ENCODE results near the gene SAMD1.

SAMD1 gene

GRCh38 chr19:14088634-14089411 lies 1.7 kb downstream of the SAMD1 start:
- DNase-seq, result no peak

- no peak for DNase-seq
Measured at GRCh38 chr19:14086098-14086497, 4.5 kb downstream of the SAMD1 start.

DNA sequence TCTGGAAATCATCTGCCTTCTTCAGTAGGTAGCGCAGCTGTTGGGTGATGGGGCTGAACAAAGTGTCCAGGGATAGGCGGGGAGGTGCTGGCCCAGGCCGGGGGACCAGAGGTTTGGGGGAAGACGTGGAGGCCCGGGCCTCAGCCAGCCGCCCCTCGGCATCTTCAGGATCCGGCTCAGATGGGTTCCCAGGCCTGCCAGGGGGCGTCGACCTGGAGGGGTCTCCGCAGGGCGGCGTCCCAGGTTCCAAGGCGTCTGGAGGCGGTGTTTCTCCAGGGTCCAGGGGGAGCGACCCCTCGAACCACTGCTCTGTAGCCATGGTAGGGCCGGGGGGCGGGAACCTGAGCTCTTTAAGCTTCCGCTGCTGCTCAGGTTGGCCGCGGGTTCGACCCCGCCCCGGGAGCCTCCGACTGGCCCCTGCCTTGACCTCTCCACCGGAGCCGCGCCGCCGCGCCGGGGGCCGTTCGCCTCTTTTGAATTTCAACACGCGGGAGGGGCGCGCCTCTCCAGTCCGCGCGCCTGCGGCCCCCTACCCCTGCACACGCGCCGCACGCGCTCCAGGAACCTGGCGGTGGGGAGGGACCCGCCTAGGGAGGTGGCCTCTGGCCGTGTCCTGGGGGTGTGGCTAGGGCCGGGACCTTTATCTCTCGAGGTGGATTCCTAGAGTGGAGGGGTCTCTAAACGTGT lies 5.1 kb downstream of the SAMD1 start, which contains the start of gene C19orf67:
TSS of gene C19orf67 (minus strand) at position 475 of the 687 bp plus-strand sequence. CDS start at position 319, 156 bp downstream.
- no peak for DNase-seq

DNA sequence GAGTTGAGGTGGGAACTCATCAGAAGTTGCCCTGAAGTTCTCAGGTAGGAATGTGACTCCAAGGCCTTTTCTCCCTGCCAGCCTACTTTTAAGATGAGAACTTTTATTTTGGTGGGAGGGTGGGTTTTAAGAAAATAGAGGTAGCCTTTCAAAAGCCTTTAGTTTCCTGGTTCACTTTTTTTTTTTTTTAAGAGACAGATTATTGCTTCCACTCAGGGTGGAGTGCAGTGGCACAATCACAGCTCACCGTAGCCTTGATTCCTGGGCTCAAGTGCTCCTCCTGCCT lies 7.9 kb downstream of the SAMD1 start:
- DNase-seq, result no peak

DNA sequence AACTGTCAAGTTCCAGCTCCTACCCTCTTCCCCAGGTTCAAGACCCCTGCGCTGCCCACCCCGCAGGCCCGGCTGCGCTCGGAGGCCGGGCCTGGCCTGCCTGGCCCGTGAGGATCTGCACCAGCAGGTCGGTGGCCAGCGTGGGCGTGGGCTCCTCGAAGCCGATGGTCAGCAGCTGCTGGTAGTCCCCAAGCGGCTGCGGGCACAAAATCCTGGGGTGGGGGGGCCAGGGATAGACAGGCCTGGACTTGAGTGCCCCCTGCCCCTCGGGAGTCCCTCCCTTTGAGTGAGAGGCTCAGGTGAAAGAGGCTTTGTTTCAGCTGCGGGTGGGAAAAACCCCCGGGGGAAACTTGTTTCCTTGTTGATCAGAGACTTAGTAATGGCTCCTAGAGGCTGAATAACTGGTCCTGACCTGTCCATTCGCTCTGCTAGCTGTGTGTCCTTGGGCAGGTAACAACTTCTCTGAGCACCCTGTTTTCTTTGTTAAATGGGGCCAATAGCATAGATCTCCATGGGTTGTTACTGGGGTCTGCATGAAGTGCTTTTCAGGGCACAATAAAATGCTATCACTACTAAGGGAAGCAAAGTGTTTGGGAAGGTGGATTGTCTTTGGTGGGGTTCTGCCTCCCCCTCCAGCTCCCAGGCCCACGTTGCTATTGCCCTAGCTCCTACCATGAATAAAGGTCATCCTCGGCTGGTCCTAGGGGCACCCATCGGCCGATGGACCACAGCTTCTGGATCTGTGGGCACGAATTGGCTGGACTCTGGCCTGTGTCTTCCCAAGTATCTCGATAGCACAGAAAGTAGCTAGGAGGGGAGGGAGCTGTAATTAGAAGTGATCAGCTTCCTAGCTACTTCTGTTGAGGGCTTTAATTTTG lies 8.5 kb downstream of the SAMD1 start:
- no peak for DNase-seq

GRCh38 chr19:14080887-14081796 lies 9.4 kb downstream of the SAMD1 start:
- peak; percentile 96 for DNase-seq

DNA sequence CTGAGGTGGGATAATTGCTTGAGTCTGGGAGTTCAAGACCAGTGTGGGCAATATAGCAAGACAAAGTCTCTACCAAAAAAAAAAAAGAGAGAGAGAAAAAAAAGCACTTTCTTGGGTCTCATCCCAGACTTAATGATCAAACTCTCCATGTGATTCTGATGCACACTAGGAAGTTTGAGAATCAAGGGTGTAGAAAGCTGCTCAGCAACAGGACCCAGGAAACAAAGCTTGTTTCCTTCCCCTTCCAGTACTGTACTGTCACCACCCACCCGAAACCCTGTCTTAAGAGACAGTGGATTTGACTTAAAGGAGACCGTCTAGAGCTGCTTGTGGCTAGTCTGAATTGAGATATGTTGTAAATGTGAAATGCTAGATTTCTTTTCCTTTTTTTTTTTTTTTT lies 12.1 kb downstream of the SAMD1 start:
- DNase-seq, result no peak

DNA sequence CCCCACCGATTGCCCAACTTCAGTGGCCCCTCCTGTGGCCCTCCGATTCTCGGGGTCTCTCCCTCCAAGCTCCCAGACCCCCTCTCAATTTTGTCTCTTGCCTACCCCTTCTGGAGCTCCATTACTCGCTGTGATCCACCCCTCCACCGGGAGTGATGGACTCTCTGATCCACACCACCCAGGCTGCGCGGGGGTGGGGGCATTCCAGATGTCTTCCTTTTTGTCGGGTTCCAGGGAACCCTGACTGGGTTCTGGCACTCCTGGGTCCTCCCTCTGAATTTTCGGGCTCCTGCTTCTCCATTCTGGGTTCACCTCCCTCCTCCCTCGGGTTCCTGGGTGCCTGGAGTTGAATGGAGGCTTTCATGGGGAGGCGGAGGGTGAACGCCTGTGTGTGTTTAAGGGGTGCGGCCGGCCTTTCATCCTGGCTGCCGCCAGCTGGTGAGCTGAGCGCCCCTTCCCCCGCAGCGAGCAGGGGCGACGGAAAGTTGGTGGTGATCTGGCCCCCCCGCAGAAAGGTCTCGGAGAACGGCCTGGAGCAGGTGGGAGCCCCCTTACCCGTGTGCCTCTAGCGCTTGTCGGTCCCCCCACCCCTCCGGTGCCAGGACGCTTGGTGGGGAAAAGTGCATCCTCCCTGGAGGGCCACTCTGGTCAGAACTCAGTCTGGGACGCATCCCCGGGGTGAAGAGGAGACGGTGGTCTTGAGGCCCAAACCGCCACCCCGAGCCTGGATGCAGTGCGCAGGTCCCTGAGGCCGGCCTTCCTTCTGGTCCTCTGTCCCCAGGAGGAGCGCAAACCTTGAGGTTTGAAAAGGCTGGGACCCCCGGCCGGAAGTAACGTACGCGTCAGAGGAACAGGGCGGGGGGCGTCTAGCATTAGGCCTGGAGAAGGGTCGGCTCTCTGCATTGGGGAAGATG lies 16.4 kb downstream of the SAMD1 start:
- DNase-seq, result no peak

DNA sequence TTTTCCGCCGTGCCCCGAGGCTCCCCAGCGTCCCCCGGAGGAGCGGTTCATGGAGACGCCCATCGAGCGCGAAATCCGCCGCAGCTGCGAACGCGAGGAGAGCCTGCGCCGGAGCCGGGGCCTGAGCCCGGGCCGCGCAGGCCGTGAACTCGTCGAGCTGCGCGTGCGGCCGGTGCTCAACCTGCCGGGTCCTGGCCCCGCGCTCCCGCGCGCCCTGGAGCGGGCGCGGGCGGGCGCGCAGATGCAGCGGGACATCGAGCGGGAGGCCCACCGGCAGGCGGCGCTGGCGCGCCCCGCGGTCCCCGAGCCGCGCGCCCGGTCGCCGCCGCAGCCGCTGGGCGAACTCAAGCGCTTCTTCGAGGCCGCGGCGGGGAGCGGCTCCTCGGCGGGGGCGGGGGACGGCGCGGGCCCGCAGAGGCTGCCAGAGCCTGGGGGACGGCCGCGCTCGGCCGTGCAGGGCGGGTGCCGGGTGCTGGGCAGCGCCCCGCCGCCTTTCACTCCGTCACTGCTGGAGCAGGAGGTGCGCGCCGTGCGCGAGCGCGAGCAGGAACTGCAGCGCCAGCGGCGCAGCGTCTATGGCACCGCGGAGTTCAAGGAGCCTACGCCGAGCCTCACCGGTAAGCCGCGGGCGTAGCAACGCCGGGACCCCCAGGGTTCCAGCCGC lies 17.2 kb downstream of the SAMD1 start:
- DNase-seq, result no peak

GRCh38 chr19:14072535-14073260 lies 17.9 kb downstream of the SAMD1 start, which contains the start of gene MISP3:
MISP3 (plus strand) TSS chr19:14072786; CDS start chr19:14073310, 524 bp downstream.
- no peak for DNase-seq

- DNase-seq, result no peak
Measured at GRCh38 chr19:14070268-14071050, 20.1 kb downstream of the SAMD1 start.

DNA sequence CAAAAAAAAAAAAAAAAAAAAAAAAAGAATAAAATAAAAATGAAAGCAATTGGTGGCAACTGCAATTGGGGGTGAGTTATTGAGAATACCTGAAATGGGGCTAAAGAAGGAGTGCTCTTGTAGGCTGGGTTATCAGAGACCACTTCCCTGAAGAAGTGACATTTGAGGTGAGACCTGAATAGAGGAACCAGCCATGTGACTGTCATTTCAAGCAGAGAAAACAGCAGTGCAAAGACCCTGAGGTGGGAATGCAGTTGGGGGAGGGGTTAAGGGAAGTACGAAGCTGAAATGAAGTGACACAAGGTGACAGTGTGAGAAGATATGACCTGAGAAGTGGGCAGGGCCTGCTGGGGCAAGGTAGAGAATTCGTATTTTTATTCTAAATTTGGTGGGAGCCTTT lies 24.4 kb downstream of the SAMD1 start:
- no peak for DNase-seq

DNA sequence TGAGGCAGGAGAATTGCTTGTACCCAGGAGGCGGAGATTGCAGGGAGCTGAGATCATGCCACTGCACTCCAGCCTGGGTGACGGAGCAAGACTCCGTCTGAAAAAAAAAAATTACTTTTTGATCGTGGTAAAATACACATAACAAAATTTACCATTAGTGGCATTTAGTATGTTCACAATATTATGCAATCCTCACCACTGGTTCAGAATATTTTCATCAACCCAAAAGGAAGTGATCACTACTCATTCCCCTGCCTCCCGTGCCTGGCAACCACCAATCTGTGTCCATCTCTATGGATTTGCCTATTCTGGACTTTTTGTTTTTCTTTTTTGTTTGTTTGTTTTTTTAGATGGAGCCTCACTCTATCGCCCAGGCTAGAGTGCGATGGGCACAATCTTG lies 27.4 kb downstream of the SAMD1 start:
- no peak for DNase-seq

DNA sequence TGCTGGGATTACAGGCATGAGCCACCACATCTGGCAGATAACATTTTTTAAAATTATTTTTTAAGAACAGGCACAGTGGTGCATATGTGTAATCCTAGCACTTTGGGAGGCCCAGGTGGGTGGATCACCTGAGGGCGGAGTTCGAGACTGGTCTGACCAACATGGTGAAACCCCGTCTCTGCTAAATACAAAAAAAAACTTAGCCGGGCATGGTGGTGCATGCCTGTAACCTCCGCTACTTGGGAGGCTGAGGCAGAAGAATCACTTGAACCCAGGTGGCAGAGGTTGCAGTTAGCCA lies 28.0 kb downstream of the SAMD1 start:
- no peak for DNase-seq

- DNase-seq, result no peak
Measured at GRCh38 chr19:14061751-14062557, 28.6 kb downstream of the SAMD1 start, which contains the start of gene PALM3. PALM3 (minus strand) TSS chr19:14062076; CDS start chr19:14061980, 96 bp downstream.

DNA sequence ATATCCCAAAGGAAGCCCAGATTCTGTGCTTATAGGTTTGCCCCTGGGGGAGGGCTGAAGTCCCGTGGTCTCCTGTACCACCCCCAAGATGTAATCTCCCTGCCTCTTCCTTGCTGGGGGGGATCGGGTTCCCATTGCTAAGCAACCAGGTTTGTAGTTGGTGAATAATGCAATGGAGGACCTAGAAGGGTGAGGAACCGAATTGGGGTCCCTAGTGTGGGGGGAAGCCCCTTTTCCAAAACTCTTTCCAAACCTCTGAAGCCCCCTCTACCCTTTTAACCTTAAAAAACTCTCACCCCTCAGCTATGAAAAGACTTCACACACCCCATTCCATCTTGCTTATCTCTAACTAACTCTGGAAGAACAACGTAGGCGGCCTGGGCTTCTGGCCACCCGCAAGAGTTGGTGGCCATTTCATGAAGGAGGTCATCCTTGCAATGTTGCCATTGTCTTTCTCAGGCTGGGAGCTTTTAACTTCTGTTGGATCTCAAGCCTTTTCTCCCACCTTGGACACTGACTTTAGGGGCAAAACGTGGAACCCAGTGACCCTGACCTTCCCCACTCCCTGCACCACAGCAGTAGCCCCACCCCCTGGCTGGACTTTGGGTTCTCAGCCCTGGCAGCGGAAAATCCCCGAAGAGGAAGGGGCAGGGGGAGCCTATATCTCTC lies 29.3 kb downstream of the SAMD1 start:
- DNase-seq, result no peak

DNA sequence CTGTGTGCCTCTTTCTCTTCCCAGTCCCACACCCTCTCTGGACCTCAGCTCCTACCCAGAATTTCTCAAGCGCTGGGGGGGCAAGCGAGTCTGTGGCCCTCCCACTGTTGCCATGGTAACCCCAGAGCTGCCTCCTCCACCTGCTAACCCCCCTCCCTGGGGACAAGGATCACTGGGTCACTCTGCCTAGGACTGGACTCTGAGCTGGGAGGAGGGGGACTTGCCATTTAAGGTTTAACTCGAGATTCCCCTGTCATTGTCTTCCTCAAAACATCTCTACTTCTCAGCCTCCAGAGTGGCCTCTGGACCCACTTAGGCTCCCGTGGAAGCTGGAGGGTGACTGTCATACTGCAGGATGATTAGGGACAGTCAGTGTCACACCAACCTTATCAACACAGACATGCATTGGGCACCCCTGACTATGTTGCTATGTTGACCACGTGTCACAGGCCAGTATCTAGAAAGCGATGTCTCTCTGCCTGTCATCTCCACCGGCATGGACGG lies 30.8 kb downstream of the SAMD1 start:
- DNase-seq, result no peak

DNA sequence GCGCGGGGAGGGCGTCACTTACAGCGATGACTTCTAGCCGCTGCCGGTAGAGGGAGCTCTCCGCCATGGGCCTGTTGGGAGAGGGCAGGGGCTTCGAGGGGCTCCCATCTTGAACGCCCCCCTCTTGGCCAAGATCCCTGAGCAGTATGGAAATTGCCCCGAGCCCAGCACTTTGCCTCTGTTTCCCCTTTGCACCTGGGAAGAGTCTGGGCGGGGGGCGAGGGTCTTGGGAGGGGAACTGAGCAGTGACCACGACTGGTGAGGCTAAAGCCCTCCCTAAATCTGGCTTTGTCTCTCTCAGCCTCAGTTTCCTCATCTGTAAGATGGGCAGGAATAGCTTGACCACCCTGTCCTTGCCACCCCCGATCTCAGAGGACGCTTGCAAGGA lies 31.5 kb downstream of the SAMD1 start:
- no peak for DNase-seq
